Peyer's patch (tissue), 4 donors: ENCODE data around the gene PRSS56.

Experiments
- CTCF ChIP-seq, 6 experiments: fragments of 450-650 bp in 4 of 6; fragments of 200-600 bp in 2 of 6; sonication (generic) in 1 of 6; IDR thresholded peaks; one replicate each; pipeline ENCODE4 v1.5.1; 2017 to 2019; ENCODE audit warnings: antibody characterized with exemption in 6 of 6, mild to moderate bottlenecking in 3 of 6, moderate library complexity in 1 of 6
- POLR2A ChIP-seq, 2 donors: fragments of 450-650 bp; IDR thresholded peaks; one replicate each; pipeline ENCODE4 v1.5.1; 2017; ENCODE audit warnings: antibody characterized with exemption in 2 of 2, mild to moderate bottlenecking in 2 of 2, moderate library complexity in 2 of 2

GRCh38 chr2:232511336-232511890, 8.8 kb upstream of the PRSS56 start:
- TF ChIP-seq CTCF (IDR thresholded peaks at IDR 0.05): no peak
- TF ChIP-seq POLR2A (IDR thresholded peaks at IDR 0.05): no peak
